Immature natural killer cell (primary cell): ENCODE data around the gene TANGO2. TPM values are rescaled to one million over a fixed set of nuclear protein-coding genes. Genes with fewer than 3 reads are reported as not detected.

ENCODE experiments used
- DNase-seq, 3 donors: peaks; one replicate each; pipeline ENCODE4 v3.0.0; 2022; ENCODE audit warnings: mixed read lengths in 1 of 3
- H3K27ac Mint-ChIP-seq, 6 donors: one replicate each; pipeline ENCODE4 v1.8.0; 2020; ENCODE audit warnings: mixed read lengths in 6 of 6, mild to moderate bottlenecking in 5 of 6, inconsistent platforms in 4 of 6, moderate library complexity in 3 of 6
- H3K27me3 Mint-ChIP-seq, 3 donors: one replicate each; pipeline ENCODE4 v1.8.0; 2020 to 2021; ENCODE audit warnings: low read depth in 3 of 3, mild to moderate bottlenecking in 3 of 3, mixed read lengths in 3 of 3, moderate library complexity in 3 of 3, inconsistent platforms in 1 of 3
- H3K36me3 Mint-ChIP-seq, 3 donors: one replicate each; pipeline ENCODE4 v1.8.0; 2020; ENCODE audit warnings: mixed read lengths in 3 of 3, inconsistent platforms in 2 of 3, mild to moderate bottlenecking in 2 of 3
- H3K4me1 Mint-ChIP-seq, 2 donors: one replicate each; pipeline ENCODE4 v1.8.0; 2020; ENCODE audit warnings: inconsistent platforms in 2 of 2, mild to moderate bottlenecking in 2 of 2, mixed read lengths in 2 of 2, moderate library complexity in 1 of 2
- H3K4me3 Mint-ChIP-seq, 5 donors: one replicate each; pipeline ENCODE4 v1.8.0; 2020; ENCODE audit warnings: mild to moderate bottlenecking in 5 of 5, mixed read lengths in 5 of 5, inconsistent platforms in 3 of 5, moderate library complexity in 3 of 5
- H3K9me3 Mint-ChIP-seq, 6 donors: one replicate each; pipeline ENCODE4 v1.8.0; 2020; ENCODE audit warnings: mild to moderate bottlenecking in 6 of 6, mixed read lengths in 6 of 6, inconsistent platforms in 4 of 6, moderate library complexity in 3 of 6
- polyA plus RNA-seq, 3 donors: library from polyadenylated mRNA; unstranded; fragments of 300-500 nt; fragmentation: Illumina TruSeq; gene quantifications; one replicate each; pipeline ENCODE4 v1.2.3, GENCODE V29; 2021

The TANGO2 gene, protein sequence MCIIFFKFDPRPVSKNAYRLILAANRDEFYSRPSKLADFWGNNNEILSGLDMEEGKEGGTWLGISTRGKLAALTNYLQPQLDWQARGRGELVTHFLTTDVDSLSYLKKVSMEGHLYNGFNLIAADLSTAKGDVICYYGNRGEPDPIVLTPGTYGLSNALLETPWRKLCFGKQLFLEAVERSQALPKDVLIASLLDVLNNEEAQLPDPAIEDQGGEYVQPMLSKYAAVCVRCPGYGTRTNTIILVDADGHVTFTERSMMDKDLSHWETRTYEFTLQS
- 10 to 100 TPM; 43.3 to 68.6 (median 56.6) TPM for polyA plus RNA-seq

- Mint-ChIP-seq H3K27me3 (peaks cover 0 to 14% (median 4%) of the 10 kb centered on the region in 3 donors), H3K4me3 (peak within 1 kb of the TSS; percentile 90 to 95 (median 93)), H3K36me3 (peaks cover 0 to 3% (median 0%) of the 10 kb centered on the region in 3 donors), H3K4me1 (peaks cover 44 to 52% of the 10 kb centered on the region in 2 donors), H3K9me3 (no peaks in the 10 kb centered on the region), H3K27ac (peak within 1 kb of the TSS; percentile 86 to 97 (median 96))
- DNase-seq = peak; percentile 94 to 96 (median 96)
Measured at GRCh38 chr22:20020533-20021195, at the start of gene TANGO2. Gene TANGO2, plus strand, starts transcription at chr22:20021110. Its CDS starts 15,689 bp downstream, at chr22:20036799.

GRCh38 chr22:19971276-19972124, 49.4 kb upstream of the TANGO2 start:
- Mint-ChIP-seq H3K27ac (peak overlapping the region; percentile 76 to 95 (median 88)), H3K4me3 (peak overlapping the region; percentile 68 to 86 (median 77)), H3K9me3 (no peaks in the 10 kb centered on the region), H3K4me1 (peaks cover 64 to 66% of the 10 kb centered on the region in 2 donors), H3K27me3 (peaks cover 2 to 16% (median 5%) of the 10 kb centered on the region in 3 donors), H3K36me3 (peaks cover 0 to 9% (median 4%) of the 10 kb centered on the region in 3 donors)
- peak; percentile 73 to 80 (median 74) for DNase-seq

DNA sequence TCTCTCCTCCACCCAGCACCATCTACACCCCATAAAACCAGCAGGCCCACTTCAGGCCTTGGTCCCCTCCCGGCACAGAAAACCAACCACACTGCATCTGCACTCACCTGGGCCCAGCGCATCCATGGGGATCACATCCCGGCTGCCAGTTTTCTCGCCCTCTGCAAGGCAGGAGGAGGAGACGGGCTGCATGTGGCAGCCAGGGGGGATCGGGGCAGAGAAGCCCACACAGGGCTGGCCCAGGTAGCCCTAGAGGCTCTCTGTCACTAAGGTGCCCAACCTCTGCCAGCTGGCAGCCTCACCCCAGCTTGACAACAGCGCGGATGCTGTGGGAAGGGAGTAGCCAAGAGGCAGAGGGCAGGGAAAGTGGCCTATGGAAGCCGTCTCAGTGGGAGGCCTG, 48.7 kb upstream of the TANGO2 start:
- Mint-ChIP-seq H3K27ac (peak overlapping the region; percentile 76 to 95 (median 88)), H3K4me3 (peak overlapping the region; percentile 68 to 86 (median 77)), H3K36me3 (peaks cover 0 to 5% (median 4%) of the 10 kb centered on the region in 3 donors), H3K4me1 (peaks cover 57 to 59% of the 10 kb centered on the region in 2 donors), H3K9me3 (no peaks in the 10 kb centered on the region), H3K27me3 (peaks cover 2 to 14% (median 2%) of the 10 kb centered on the region in 3 donors)
- no peak for DNase-seq

DNA sequence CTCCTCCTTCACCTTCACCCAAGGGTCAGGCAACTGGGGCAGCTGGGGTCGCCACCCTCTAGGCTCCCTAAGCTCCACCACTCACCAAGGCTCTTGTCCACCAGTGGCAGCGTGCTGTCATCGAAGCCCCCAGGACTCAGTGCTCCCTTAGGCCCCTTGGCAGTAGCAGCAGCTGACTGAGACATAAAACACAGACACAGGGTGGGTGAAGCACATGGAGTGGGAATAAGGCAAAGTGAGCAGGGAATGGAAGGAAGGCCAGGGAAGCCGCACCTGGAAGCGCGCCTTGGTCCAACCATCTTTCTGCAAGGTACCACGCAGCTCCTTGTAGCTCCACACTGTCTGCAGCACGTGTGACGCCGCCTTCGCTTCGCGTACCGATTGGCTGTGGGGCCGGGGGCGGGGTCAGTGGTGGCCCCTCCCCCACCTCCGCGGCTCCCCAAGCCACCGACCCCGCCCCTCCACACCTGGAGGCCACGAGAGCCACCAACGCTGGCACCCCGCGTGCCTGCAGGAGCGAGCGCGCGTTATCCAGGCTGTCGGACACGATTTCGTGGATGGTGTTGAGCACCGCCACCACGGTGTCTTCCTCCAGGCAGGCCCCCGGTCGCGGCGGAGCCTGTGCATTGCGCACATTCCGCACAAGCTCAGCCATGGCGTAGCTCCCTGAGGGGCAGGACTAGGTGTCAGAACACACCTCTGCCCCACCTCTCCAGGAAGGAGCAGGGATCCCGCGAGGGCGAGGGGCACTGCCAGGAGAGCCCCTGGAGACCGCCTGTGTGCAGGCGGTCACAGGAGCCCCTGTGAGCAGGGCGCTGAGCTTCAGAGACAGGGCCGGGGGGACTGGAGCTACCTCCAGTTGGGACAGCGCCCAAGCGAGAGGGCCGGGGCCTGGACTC, 48.0 kb upstream of the TANGO2 start:
- Mint-ChIP-seq H3K4me1 (peaks cover 51 to 54% of the 10 kb centered on the region in 2 donors), H3K27ac (peak overlapping the region in 5 of 6 donors; percentile 55 to 90 (median 81)), H3K36me3 (peaks cover 0 to 4% (median 4%) of the 10 kb centered on the region in 3 donors), H3K9me3 (no peaks in the 10 kb centered on the region), H3K4me3 (peak overlapping the region; percentile 32 to 86 (median 77)), H3K27me3 (peaks cover 2 to 14% (median 2%) of the 10 kb centered on the region in 3 donors)
- DNase-seq = no peak

- peak overlapping the region; percentile 30 to 97 (median 80) for H3K27ac Mint-ChIP-seq
- H3K9me3 Mint-ChIP-seq = no peaks in the 10 kb centered on the region
- no peak for DNase-seq
- peaks cover 0 to 4% (median 4%) of the 10 kb centered on the region in 3 donors for H3K36me3 Mint-ChIP-seq
- H3K4me1 Mint-ChIP-seq = peaks cover 51 to 54% of the 10 kb centered on the region in 2 donors
- H3K4me3 Mint-ChIP-seq = peak overlapping the region in 4 of 5 donors; percentile 68 to 86 (median 80)
- H3K27me3 Mint-ChIP-seq = peaks cover 2 to 14% (median 2%) of the 10 kb centered on the region in 3 donors
Measured at GRCh38 chr22:19973551-19974267, 47.2 kb upstream of the TANGO2 start.

- Mint-ChIP-seq H3K27me3 (peaks cover 2 to 14% (median 2%) of the 10 kb centered on the region in 3 donors), H3K4me1 (peaks cover 51 to 54% of the 10 kb centered on the region in 2 donors), H3K36me3 (peaks cover 0 to 4% (median 4%) of the 10 kb centered on the region in 3 donors), H3K9me3 (no peaks in the 10 kb centered on the region), H3K27ac (peak overlapping the region; percentile 71 to 97 (median 88)), H3K4me3 (peak overlapping the region; percentile 68 to 86 (median 80))
- peak; percentile 60 to 72 (median 64) for DNase-seq
Measured at GRCh38 chr22:19974268-19974861, 46.5 kb upstream of the TANGO2 start.

DNA sequence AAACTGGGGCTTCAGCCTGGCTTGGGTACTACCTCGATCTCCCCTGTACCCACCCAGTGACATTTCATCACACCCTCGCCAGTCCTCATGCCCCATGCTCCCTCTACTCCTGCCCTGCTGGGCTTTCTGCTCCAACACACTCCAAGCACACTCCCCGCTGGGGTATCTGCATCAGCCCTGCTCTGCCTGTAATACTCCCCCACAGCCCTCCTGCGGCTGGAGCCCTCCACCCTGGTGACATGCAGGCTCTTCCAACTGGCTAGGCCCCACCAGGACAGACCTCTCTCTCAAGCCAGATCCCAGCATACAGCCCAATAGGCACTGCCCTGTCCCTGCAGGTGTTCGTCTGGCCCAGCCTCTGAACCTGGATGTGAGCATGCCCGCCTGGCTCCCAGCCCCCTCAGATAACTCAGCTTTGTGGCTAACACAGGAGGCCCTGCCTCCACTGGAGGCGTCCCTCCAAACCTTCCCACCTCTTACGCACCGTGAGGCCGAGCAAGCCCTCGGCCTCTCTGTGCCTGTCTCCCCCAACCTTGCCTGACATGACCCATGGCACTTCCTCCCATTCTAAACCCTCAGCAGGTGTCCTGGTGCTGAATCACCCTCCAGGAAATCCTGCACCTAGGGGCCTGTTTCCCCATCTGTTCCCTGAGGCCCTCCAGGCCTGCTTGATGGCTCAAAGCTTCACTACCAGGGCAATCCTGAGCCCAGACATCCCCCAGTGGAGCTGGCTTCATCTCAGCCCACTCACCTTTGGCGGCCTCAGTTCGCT, 45.8 kb upstream of the TANGO2 start:
- peak; percentile 47 to 56 (median 53) for DNase-seq
- Mint-ChIP-seq H3K4me3 (peak overlapping the region; percentile 68 to 86 (median 80)), H3K9me3 (no peaks in the 10 kb centered on the region)

GRCh38 chr22:19975707-19976035, 45.2 kb upstream of the TANGO2 start:
- Mint-ChIP-seq H3K4me3 (peak overlapping the region in 3 of 5 donors; percentile 68 to 86 (median 80)), H3K27ac (peak overlapping the region; percentile 71 to 97 (median 88)), H3K36me3 (peaks cover 0 to 4% (median 4%) of the 10 kb centered on the region in 3 donors), H3K9me3 (no peaks in the 10 kb centered on the region), H3K27me3 (peaks cover 2 to 15% (median 2%) of the 10 kb centered on the region in 3 donors), H3K4me1 (peaks cover 47 to 51% of the 10 kb centered on the region in 2 donors)
- DNase-seq = no peak

More for the DNA sequence above, 45.8 kb upstream of the TANGO2 start:
- Mint-ChIP-seq H3K4me1 (peaks cover 51 to 54% of the 10 kb centered on the region in 2 donors), H3K36me3 (peaks cover 0 to 4% (median 4%) of the 10 kb centered on the region in 3 donors), H3K27me3 (peaks cover 2 to 16% (median 2%) of the 10 kb centered on the region in 3 donors), H3K27ac (peak overlapping the region; percentile 71 to 97 (median 88))

DNA sequence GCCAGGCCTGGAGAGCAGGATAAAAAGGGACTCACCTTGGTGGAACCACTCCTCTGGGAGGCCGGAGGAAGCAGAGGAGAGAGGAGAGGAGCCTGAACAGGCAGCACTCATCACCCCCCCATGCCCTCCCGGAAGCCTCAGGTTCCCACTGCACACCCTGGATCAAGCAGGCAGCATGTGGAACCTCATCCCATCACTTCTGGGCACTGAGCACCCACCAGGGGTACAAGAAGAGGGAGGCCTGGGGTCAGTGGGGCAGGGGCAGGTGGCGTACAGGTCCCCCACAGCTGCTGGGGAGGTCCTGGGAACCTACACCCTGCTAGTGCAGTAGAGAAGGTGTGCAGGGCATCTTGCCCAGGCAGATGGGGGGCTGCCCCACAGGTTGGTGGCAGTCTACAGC, 44.2 kb upstream of the TANGO2 start:
- Mint-ChIP-seq H3K27ac (peak overlapping the region in 3 of 6 donors; percentile 16 to 93 (median 58)), H3K4me3 (no peak overlapping the region), H3K27me3 (peaks cover 2 to 10% (median 2%) of the 10 kb centered on the region in 3 donors), H3K9me3 (no peaks in the 10 kb centered on the region), H3K36me3 (peaks cover 0 to 4% (median 4%) of the 10 kb centered on the region in 3 donors), H3K4me1 (peaks cover 37 to 41% of the 10 kb centered on the region in 2 donors)
- no peak for DNase-seq

DNA sequence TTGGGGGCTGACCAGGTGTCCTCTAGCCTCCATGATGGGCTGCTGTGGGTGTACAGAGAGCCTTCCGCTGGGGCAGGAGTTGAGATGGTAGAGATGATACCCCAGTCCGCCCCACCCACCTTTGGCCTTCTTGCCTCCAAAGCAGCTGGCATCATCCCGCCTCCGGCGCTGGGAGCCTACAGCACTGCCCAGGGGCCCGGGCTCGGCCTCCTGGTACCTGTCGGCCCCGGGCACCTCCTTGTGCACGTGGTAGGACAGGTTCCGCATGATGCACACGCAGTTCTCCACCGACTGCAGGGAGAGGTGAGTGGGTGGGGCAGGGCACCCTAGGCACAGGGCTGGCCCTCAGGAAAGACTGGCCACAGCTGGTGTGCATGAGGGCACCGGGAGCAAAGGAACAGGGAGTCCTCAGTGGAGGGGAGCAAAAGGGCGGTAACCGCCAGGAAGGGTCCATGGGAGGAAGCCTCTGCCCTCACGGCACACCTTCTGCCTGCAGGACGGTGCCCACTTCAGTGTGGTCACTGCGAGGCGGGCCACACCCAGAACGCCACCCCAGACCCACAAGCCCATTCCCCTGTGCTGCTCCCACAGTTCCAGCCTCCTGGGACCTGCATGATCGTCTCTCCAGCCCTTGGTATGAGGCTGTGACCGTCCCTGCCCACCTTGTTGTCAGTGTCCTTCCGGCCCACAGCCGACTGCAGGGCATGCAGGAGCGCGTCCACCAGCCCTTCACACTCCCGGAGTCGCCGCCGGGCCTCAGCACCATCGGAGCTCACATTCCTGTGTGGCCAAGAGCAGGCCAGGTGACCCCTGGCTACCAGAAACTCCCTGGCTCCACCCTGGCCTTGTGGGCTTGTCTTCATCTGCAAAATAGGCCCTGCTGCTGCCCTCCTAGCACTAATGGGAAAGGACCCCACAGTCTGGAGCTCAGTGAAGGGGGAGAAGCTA, 43.3 kb upstream of the TANGO2 start:
- H3K4me3 Mint-ChIP-seq = no peak overlapping the region
- no peaks in the 10 kb centered on the region for H3K36me3 Mint-ChIP-seq
- H3K9me3 Mint-ChIP-seq = no peaks in the 10 kb centered on the region
- peaks cover 2 to 6% (median 2%) of the 10 kb centered on the region in 3 donors for H3K27me3 Mint-ChIP-seq
- H3K4me1 Mint-ChIP-seq = peaks cover 28 to 35% of the 10 kb centered on the region in 2 donors
- no peak for DNase-seq
- H3K27ac Mint-ChIP-seq = no peak overlapping the region
